Measurements from ENCODE around the gene MYRF. TPM values are rescaled to one million over a fixed set of nuclear protein-coding genes. Genes with fewer than 3 reads are reported as not detected.

The MYRF gene
- total RNA-seq, 1 experiment from 2014 or later = 15.3 TPM

- Histone ChIP-seq H3K79me2 (ENCODE audit: low read depth) (peaks cover 14% of the 10 kb centered on the region), H4K20me1 (ENCODE audit: insufficient read depth) (no peaks in the 10 kb centered on the region), H3K9me2 (ENCODE audit: insufficient read depth) (no peaks in the 10 kb centered on the region), H3K27me3 (ENCODE audit: insufficient read depth, low read depth) (no peaks in the 10 kb centered on the region), H2AFZ (no peak overlapping the region), H3K27ac (no peak overlapping the region), H3K9me3 (ENCODE audit: insufficient read depth, low read depth) (no peaks in the 10 kb centered on the region), H3K4me1 (replicated peaks; ENCODE audit: insufficient read depth) (peaks cover 9% of the 10 kb centered on the region; the same call in 1 of the 2 replicates), H3K36me3 (ENCODE audit: low read depth) (peaks cover 43% of the 10 kb centered on the region), H3K4me2 (no peak overlapping the region), H3K4me3 (no peak overlapping the region), H3F3A (ENCODE audit: insufficient read depth, low read depth) (peaks cover 27% of the 10 kb centered on the region; the same call in 1 of the 2 replicates)
- no TSS peak for BruUV-seq (replicated peaks)
- DNase-seq = no peak
- POLR2A ChIA-PET (ENCODE audit: unreplicated experiment) = no interaction called here
- CTCF ChIA-PET = no interaction called here
- intact Hi-C loops (cut with micrococcal nuclease; ENCODE audit: unreplicated experiment) = no loop called here
- TF ChIP-seq EZH2 (IDR thresholded peaks at IDR 0.05; ENCODE audit: low read depth) = no peak
Observed at GRCh38 chr11:61810671-61811175, 58.3 kb downstream of the MYRF start.

GRCh38 chr11:61811831-61812230 lies 59.4 kb downstream of the MYRF start:
- H3K27ac ChIP-seq = no peak overlapping the region
- H3K79me2 ChIP-seq (ENCODE audit: low read depth) = peaks cover 22% of the 10 kb centered on the region
- H3K4me2 ChIP-seq = no peak overlapping the region
- DNase-seq = peak in 1 of 2 experiments; percentile 47
- TF ChIP-seq EZH2 (IDR thresholded peaks at IDR 0.05; ENCODE audit: low read depth) (no peak), CTCF (conservative IDR thresholded peaks at IDR 0.05) (no peak)
- H3K27me3 ChIP-seq (ENCODE audit: insufficient read depth, low read depth) = no peaks in the 10 kb centered on the region
- peaks cover 39% of the 10 kb centered on the region for H3K36me3 ChIP-seq (ENCODE audit: low read depth)
- H3K9me2 ChIP-seq (ENCODE audit: insufficient read depth) = no peaks in the 10 kb centered on the region
- ChIA-PET POLR2A (ENCODE audit: unreplicated experiment) (no interaction called here), CTCF (no interaction called here)
- peaks cover 9% of the 10 kb centered on the region; the same call in 1 of the 2 replicates for H3K4me1 ChIP-seq (replicated peaks; ENCODE audit: insufficient read depth)
- BruUV-seq (replicated peaks) = no TSS peak
- H3K9me3 ChIP-seq (ENCODE audit: insufficient read depth, low read depth) = no peaks in the 10 kb centered on the region
- H2AFZ ChIP-seq = no peak overlapping the region
- H3K4me3 ChIP-seq = no peak overlapping the region
- peaks cover 34% of the 10 kb centered on the region; the same call in 1 of the 2 replicates for H3F3A ChIP-seq (ENCODE audit: insufficient read depth, low read depth)
- H4K20me1 ChIP-seq (ENCODE audit: insufficient read depth) = no peaks in the 10 kb centered on the region
- intact Hi-C loops (cut with micrococcal nuclease; ENCODE audit: unreplicated experiment) = no loop called here

GRCh38 chr11:61812736-61813411 lies 60.4 kb downstream of the MYRF start:
- POLR2A ChIA-PET (ENCODE audit: unreplicated experiment) = no interaction called here
- Histone ChIP-seq H3K79me2 (ENCODE audit: low read depth) (peaks cover 30% of the 10 kb centered on the region), H3F3A (ENCODE audit: insufficient read depth, low read depth) (peaks cover 42% of the 10 kb centered on the region; the same call in 1 of the 2 replicates), H3K27ac (no peak overlapping the region), H4K20me1 (ENCODE audit: insufficient read depth) (no peaks in the 10 kb centered on the region), H3K9me3 (ENCODE audit: insufficient read depth, low read depth) (no peaks in the 10 kb centered on the region), H2AFZ (no peak overlapping the region), H3K4me3 (no peak overlapping the region), H3K27me3 (ENCODE audit: insufficient read depth, low read depth) (no peaks in the 10 kb centered on the region), H3K4me2 (no peak overlapping the region), H3K4me1 (replicated peaks; ENCODE audit: insufficient read depth) (peaks cover 17% of the 10 kb centered on the region), H3K9me2 (ENCODE audit: insufficient read depth) (no peaks in the 10 kb centered on the region), H3K36me3 (ENCODE audit: low read depth) (peaks cover 38% of the 10 kb centered on the region)
- CTCF ChIA-PET = interaction anchor here (1.0 kb wide), 1 partner anchor 16 kb away, joined by 7 read pairs; no protein-coding TSS in a partner anchor
- no peak for DNase-seq
- intact Hi-C loops (cut with micrococcal nuclease; ENCODE audit: unreplicated experiment) = no loop called here
- TF ChIP-seq EZH2 (IDR thresholded peaks at IDR 0.05; ENCODE audit: low read depth) (no peak), CTCF (conservative IDR thresholded peaks at IDR 0.05) (no peak)
- BruUV-seq (replicated peaks) = no TSS peak

Data from PC-9 (cell line).